ENCODE data around the gene AQP6.

AQP6 gene

DNA sequence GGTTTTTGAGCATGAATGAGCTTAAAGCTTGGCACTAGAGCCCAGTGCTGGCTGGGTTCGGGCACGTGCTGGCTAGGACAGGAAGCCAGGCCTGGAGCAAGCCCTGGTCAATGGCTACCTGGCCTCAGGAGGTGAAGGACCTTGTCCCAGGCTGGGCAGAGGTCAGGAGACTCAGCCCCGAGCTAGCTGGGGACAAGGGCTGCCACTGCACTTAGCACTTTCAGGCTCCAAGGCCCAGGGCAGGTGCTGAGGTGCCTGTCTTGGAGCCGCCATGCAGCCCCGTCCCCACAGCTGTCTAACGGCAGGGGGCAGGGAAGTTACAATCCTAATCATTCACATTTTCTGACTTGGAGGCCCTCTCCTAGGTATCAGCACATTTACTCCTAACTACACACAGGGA is 4.3 kb upstream of the AQP6 start:
- Histone ChIP-seq H3K27ac (ENCODE audit: low read depth, low read length, poor library complexity, severe bottlenecking) (no peak overlapping the region), H3K36me3 (ENCODE audit: insufficient read depth, low read length) (no peaks in the 10 kb centered on the region), H3K9me3 (ENCODE audit: low read length) (no peaks in the 10 kb centered on the region), H3K9me2 (ENCODE audit: low read depth, low read length) (no peaks in the 10 kb centered on the region), H3K9ac (ENCODE audit: low read length) (no peak overlapping the region), H3K4me1 (ENCODE audit: insufficient read depth, low read length, severe bottlenecking) (peaks cover 9% of the 10 kb centered on the region), H2AFZ (ENCODE audit: low read length) (no peak overlapping the region), H3F3A (ENCODE audit: insufficient read depth, low read length) (no peaks in the 10 kb centered on the region), H4K20me1 (ENCODE audit: insufficient read depth, low read length) (no peaks in the 10 kb centered on the region), H3K79me2 (ENCODE audit: insufficient read depth, low read length) (no peaks in the 10 kb centered on the region), H3K27me3 (ENCODE audit: insufficient read depth, low read length) (0 out of 2 replicates have a peak, but pooled peaks cover 3% of the 10 kb centered on the region), H3K4me3 (ENCODE audit: low read depth, low read length, poor library complexity, severe bottlenecking) (no peak overlapping the region), H3K4me2 (ENCODE audit: low read length) (no peak overlapping the region)
- no peak for TF ChIP-seq EZH2 (IDR thresholded peaks at IDR 0.05; ENCODE audit: borderline replicate concordance, low read length)
- TF ChIP-seq, protein P1, sequence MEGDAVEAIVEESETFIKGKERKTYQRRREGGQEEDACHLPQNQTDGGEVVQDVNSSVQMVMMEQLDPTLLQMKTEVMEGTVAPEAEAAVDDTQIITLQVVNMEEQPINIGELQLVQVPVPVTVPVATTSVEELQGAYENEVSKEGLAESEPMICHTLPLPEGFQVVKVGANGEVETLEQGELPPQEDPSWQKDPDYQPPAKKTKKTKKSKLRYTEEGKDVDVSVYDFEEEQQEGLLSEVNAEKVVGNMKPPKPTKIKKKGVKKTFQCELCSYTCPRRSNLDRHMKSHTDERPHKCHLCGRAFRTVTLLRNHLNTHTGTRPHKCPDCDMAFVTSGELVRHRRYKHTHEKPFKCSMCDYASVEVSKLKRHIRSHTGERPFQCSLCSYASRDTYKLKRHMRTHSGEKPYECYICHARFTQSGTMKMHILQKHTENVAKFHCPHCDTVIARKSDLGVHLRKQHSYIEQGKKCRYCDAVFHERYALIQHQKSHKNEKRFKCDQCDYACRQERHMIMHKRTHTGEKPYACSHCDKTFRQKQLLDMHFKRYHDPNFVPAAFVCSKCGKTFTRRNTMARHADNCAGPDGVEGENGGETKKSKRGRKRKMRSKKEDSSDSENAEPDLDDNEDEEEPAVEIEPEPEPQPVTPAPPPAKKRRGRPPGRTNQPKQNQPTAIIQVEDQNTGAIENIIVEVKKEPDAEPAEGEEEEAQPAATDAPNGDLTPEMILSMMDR (IDR thresholded peaks at IDR 0.05; ENCODE audit: low read length): no peak

DNA sequence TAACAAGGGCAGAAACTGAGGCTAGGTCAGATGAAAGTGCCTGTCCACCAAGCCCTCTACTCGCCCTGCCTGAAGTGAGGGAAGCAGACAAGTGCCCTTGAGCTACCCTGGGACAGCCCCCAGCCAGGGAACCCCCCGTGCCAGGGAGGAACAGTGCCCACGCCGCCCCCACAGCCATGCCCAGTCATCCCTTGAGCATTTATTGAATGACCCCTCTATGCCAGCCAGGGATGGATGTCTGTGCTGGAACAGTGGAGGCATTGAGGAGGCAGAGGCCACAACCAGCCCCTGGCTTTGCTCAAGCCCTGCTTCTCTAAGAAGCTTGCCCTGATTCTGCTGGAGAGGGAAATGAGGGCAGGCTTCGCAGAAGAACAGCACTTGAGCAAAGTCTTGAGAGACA is 3.7 kb upstream of the AQP6 start:
- Histone ChIP-seq H2AFZ (ENCODE audit: low read length) (no peak overlapping the region), H3F3A (ENCODE audit: insufficient read depth, low read length) (no peaks in the 10 kb centered on the region), H3K4me3 (ENCODE audit: low read depth, low read length, poor library complexity, severe bottlenecking) (no peak overlapping the region), H3K79me2 (ENCODE audit: insufficient read depth, low read length) (no peaks in the 10 kb centered on the region), H4K20me1 (ENCODE audit: insufficient read depth, low read length) (no peaks in the 10 kb centered on the region), H3K27ac (ENCODE audit: low read depth, low read length, poor library complexity, severe bottlenecking) (no peak overlapping the region), H3K4me1 (ENCODE audit: insufficient read depth, low read length, severe bottlenecking) (peaks cover 9% of the 10 kb centered on the region), H3K9me3 (ENCODE audit: low read length) (no peaks in the 10 kb centered on the region), H3K27me3 (ENCODE audit: insufficient read depth, low read length) (0 out of 2 replicates have a peak, but pooled peaks cover 3% of the 10 kb centered on the region), H3K9ac (ENCODE audit: low read length) (no peak overlapping the region), H3K4me2 (ENCODE audit: low read length) (no peak overlapping the region), H3K9me2 (ENCODE audit: low read depth, low read length) (no peaks in the 10 kb centered on the region), H3K36me3 (ENCODE audit: insufficient read depth, low read length) (no peaks in the 10 kb centered on the region)
- TF ChIP-seq EZH2 (IDR thresholded peaks at IDR 0.05; ENCODE audit: borderline replicate concordance, low read length): no peak
- TF ChIP-seq, protein P1 (IDR thresholded peaks at IDR 0.05; ENCODE audit: low read length): no peak

DNA sequence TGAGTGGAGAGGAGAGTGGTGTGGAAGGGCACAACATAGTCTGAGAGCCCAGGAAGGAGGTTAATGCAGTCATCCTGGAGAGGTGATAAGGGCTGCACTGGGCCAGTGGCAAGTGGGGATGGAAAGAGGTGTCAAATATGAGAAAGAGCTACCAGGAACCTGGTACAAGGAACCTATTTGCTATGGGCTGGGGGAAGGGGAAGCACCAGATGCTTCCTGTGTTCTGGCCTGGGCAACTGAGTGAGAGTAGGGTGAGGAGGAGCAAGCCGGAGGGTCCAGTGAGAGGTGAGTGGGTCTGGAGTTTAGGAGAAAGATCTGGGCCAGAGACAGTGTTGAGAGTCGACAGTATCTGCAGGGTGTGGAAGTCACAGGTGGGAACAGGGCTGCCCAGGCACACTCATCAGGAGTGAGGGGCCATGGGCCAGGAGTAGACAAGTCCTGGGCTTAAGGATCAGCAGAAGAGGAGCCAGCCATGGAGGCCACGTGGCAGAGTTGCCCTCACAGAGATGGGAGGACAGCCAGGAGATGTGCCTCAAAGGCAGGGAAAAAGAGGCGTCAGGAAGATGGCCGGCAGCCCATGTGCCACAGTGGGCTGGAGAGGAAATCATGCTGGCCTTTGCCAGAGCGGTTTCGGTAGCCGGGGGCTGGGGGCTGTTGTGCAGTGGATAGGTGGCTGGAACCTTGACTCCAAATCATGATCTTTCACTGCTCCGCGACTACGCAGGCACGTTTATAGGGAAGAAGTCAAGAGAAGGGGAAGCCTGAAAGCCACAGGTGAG is 2.9 kb upstream of the AQP6 start:
- H3K27me3 ChIP-seq (ENCODE audit: insufficient read depth, low read length): 0 out of 2 replicates have a peak, but pooled peaks cover 3% of the 10 kb centered on the region
- H3K9ac ChIP-seq (ENCODE audit: low read length): no peak overlapping the region
- H3K36me3 ChIP-seq (ENCODE audit: insufficient read depth, low read length): no peaks in the 10 kb centered on the region
- no peak overlapping the region for H2AFZ ChIP-seq (ENCODE audit: low read length)
- H3K4me1 ChIP-seq (ENCODE audit: insufficient read depth, low read length, severe bottlenecking): peaks cover 9% of the 10 kb centered on the region
- no peaks in the 10 kb centered on the region for H3K9me3 ChIP-seq (ENCODE audit: low read length)
- TF ChIP-seq EZH2 (IDR thresholded peaks at IDR 0.05; ENCODE audit: borderline replicate concordance, low read length): no peak
- TF ChIP-seq, protein P1 (IDR thresholded peaks at IDR 0.05; ENCODE audit: low read length): no peak
- no peaks in the 10 kb centered on the region for H3F3A ChIP-seq (ENCODE audit: insufficient read depth, low read length)
- no peak overlapping the region for H3K27ac ChIP-seq (ENCODE audit: low read depth, low read length, poor library complexity, severe bottlenecking)
- no peaks in the 10 kb centered on the region for H3K79me2 ChIP-seq (ENCODE audit: insufficient read depth, low read length)
- H3K4me3 ChIP-seq (ENCODE audit: low read depth, low read length, poor library complexity, severe bottlenecking): no peak overlapping the region
- no peaks in the 10 kb centered on the region for H4K20me1 ChIP-seq (ENCODE audit: insufficient read depth, low read length)
- H3K4me2 ChIP-seq (ENCODE audit: low read length): no peak overlapping the region
- H3K9me2 ChIP-seq (ENCODE audit: low read depth, low read length): no peaks in the 10 kb centered on the region

All from OCI-LY1 (cell line).